Panc1 (cell line): Measurements from ENCODE around the gene PET100.

ENCODE experiments used
- CTCF ChIP-seq: fragments of 450-650 bp; IDR thresholded peaks from 2 replicates; pipeline ENCODE4 v1.5.1; 2017; ENCODE audit warnings: mild to moderate bottlenecking
- POLR2AphosphoS5 ChIP-seq: IDR thresholded peaks from 2 replicates; pipeline ENCODE4 v1.6.1; 2012; ENCODE audit warnings: mild to moderate bottlenecking, low read depth, low read length, moderate library complexity
- SIN3A ChIP-seq: IDR thresholded peaks from 2 replicates; pipeline ENCODE4 v1.6.1; 2012; ENCODE audit warnings: low read depth, mild to moderate bottlenecking, low read length, moderate library complexity, borderline replicate concordance; ENCODE audit not compliant: insufficient read depth
- TCF7L2 ChIP-seq: IDR thresholded peaks from 2 replicates; pipeline ENCODE4 v1.6.1; 2011; ENCODE audit warnings: mild to moderate bottlenecking, low read depth, low read length, inconsistent platforms

- TF ChIP-seq CTCF (no peak), POLR2AphosphoS5 (no peak), SIN3A (no peak), TCF7L2 (no peak)
These were observed 23.9 kb upstream of the PET100 start for GRCh38 chr19:7605490-7606222.
